ENCODE data around the gene HPS4. TPM values are rescaled to one million over a fixed set of nuclear protein-coding genes. Genes with fewer than 3 reads are reported as not detected.

HPS4 gene
- total and polyA plus RNA-seq, 2 donors (not counting 1 experiment from before 2014, with no cell fraction given): 23.0 to 37.7 TPM

DNA sequence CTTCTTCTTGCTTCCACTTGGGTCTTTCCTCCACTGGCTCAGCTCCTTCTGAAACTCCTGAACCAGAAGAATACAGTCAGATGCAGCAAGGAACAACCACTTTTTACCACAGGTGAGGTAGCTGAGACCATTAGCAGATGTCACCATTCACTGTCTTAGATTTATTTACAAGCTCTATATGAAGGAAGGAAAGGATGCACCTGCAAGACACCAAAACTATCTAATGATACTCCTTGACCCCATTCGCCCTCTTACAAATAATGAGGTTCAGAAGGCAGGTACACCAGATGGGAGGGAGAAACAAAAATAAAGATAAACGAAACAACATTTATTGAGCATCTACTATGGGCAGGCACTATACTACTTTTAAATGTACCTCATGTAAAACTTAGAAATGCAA, 18.4 kb upstream of the HPS4 start:
- no peak for DNase-seq (ENCODE audit: low read depth in 2 of 2)
- Histone ChIP-seq H3K79me2 (ENCODE audit: control insufficient read depth, insufficient read depth, low read length) (no peaks in the 10 kb centered on the region), H4K20me1 (ENCODE audit: control insufficient read depth, extremely low read depth, insufficient read depth, low read length) (no peaks in the 10 kb centered on the region), H3K27me3 (ENCODE audit: control insufficient read depth, insufficient read depth, low read length) (no peaks in the 10 kb centered on the region), H3K4me1 (ENCODE audit: control insufficient read depth, extremely low read depth, insufficient read depth, low read length) (no peaks in the 10 kb centered on the region), H3K27ac (ENCODE audit: insufficient read depth, low read length) (no peak overlapping the region), H3K9ac (ENCODE audit: insufficient read depth, low read length) (no peak overlapping the region), H3K36me3 (ENCODE audit: control insufficient read depth, insufficient read depth, low read length) (peaks cover 21% of the 10 kb centered on the region), H3K4me3 (replicated peaks in 1 of 4; ENCODE audit: control extremely low read depth in 1 of 4, insufficient read depth in 1 of 4, low read depth in 3 of 4, low read length in 4 of 4) (no peak overlapping the region), H3K4me2 (ENCODE audit: extremely low read depth, insufficient read depth, low read length) (no peak overlapping the region), H3K9me3 (ENCODE audit: control insufficient read depth, insufficient read depth, low read depth, low read length) (no peaks in the 10 kb centered on the region), H2AFZ (ENCODE audit: low read length) (no peak overlapping the region)
- TF ChIP-seq CTCF (conservative IDR thresholded peaks at IDR 0.05 in 1 of 2, IDR thresholded peaks at IDR 0.05 in 1 of 2; ENCODE audit: low read depth in 1 of 2, low read length in 2 of 2) (no peak), EZH2 (IDR thresholded peaks at IDR 0.05; ENCODE audit: low read length, missing control alignments) (no peak)

DNA sequence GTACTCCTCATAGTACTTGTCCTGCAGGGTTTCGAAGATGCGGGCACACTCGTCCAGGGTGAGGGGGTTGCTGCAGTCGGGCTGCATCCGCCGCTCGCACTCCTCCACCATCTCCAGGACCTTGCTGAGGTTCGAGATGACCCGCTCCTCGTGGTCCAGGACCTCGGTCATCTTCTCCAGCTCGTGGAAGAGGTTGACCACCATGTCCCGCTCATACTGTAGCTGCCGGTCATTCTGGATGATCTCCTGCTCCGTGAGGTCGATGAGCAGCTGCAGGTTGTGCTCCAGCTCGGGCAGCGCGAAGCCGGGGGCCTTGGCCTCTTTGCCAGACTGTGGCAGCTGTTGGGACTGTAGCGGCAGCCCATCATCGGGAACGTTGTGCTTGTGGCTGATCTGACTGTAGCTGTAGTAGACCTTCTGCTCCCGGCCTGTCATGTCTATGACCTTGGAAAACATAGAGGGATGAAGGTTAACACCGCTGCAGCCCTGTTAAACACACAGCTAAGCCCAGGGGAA, 15.7 kb upstream of the HPS4 start:
- H3K27ac ChIP-seq (ENCODE audit: insufficient read depth, low read length): no peak overlapping the region
- no peak for DNase-seq (ENCODE audit: low read depth in 2 of 2)
- H3K36me3 ChIP-seq (ENCODE audit: control insufficient read depth, insufficient read depth, low read length): peaks cover 23% of the 10 kb centered on the region
- no peak overlapping the region for H3K9ac ChIP-seq (ENCODE audit: insufficient read depth, low read length)
- H3K27me3 ChIP-seq (ENCODE audit: control insufficient read depth, insufficient read depth, low read length): no peaks in the 10 kb centered on the region
- TF ChIP-seq CTCF (conservative IDR thresholded peaks at IDR 0.05 in 1 of 2, IDR thresholded peaks at IDR 0.05 in 1 of 2; ENCODE audit: low read depth in 1 of 2, low read length in 2 of 2): no peak
- TF ChIP-seq EZH2 (IDR thresholded peaks at IDR 0.05; ENCODE audit: low read length, missing control alignments): no peak
- H3K4me1 ChIP-seq (ENCODE audit: control insufficient read depth, extremely low read depth, insufficient read depth, low read length): no peaks in the 10 kb centered on the region
- no peak overlapping the region for H3K4me2 ChIP-seq (ENCODE audit: extremely low read depth, insufficient read depth, low read length)
- no peak overlapping the region for H2AFZ ChIP-seq (ENCODE audit: low read length)
- no peaks in the 10 kb centered on the region for H3K9me3 ChIP-seq (ENCODE audit: control insufficient read depth, insufficient read depth, low read depth, low read length)
- H3K4me3 ChIP-seq (replicated peaks in 1 of 4; ENCODE audit: control extremely low read depth in 1 of 4, insufficient read depth in 1 of 4, low read depth in 3 of 4, low read length in 4 of 4): no peak overlapping the region
- H3K79me2 ChIP-seq (ENCODE audit: control insufficient read depth, insufficient read depth, low read length): no peaks in the 10 kb centered on the region
- no peaks in the 10 kb centered on the region for H4K20me1 ChIP-seq (ENCODE audit: control insufficient read depth, extremely low read depth, insufficient read depth, low read length)

DNA sequence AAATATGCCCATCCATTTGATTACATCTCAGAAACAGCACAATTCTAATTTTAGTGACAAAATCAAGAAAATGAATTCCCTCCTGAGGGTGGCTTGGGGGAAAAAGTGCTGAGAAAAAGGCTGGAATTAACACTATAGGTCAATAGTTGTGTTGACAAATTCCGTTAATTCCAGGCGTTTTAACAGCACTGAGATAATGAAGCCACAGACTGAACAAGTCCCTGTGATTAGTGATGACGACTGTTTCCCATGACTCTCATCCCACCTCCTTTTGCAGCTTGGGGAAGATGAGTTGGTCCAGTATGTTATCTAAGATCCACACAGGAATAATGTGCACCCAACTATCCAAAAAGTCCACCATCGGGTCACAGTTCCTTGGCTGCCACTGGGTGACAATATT, 12.9 kb upstream of the HPS4 start:
- no peaks in the 10 kb centered on the region for H3K79me2 ChIP-seq (ENCODE audit: control insufficient read depth, insufficient read depth, low read length)
- H3K36me3 ChIP-seq (ENCODE audit: control insufficient read depth, insufficient read depth, low read length): peaks cover 32% of the 10 kb centered on the region
- H2AFZ ChIP-seq (ENCODE audit: low read length): no peak overlapping the region
- H3K27ac ChIP-seq (ENCODE audit: insufficient read depth, low read length): no peak overlapping the region
- no peaks in the 10 kb centered on the region for H3K9me3 ChIP-seq (ENCODE audit: control insufficient read depth, insufficient read depth, low read depth, low read length)
- no peaks in the 10 kb centered on the region for H4K20me1 ChIP-seq (ENCODE audit: control insufficient read depth, extremely low read depth, insufficient read depth, low read length)
- no peak overlapping the region for H3K4me2 ChIP-seq (ENCODE audit: extremely low read depth, insufficient read depth, low read length)
- H3K4me1 ChIP-seq (ENCODE audit: control insufficient read depth, extremely low read depth, insufficient read depth, low read length): no peaks in the 10 kb centered on the region
- peak in 1 of 2 donors; percentile 75 for DNase-seq (ENCODE audit: low read depth in 2 of 2)
- no peaks in the 10 kb centered on the region for H3K27me3 ChIP-seq (ENCODE audit: control insufficient read depth, insufficient read depth, low read length)
- no peak overlapping the region for H3K9ac ChIP-seq (ENCODE audit: insufficient read depth, low read length)
- no peak overlapping the region for H3K4me3 ChIP-seq (replicated peaks in 1 of 4; ENCODE audit: control extremely low read depth in 1 of 4, insufficient read depth in 1 of 4, low read depth in 3 of 4, low read length in 4 of 4)
- TF ChIP-seq CTCF (conservative IDR thresholded peaks at IDR 0.05 in 1 of 2, IDR thresholded peaks at IDR 0.05 in 1 of 2; ENCODE audit: low read depth in 1 of 2, low read length in 2 of 2) (no peak), EZH2 (IDR thresholded peaks at IDR 0.05; ENCODE audit: low read length, missing control alignments) (no peak)
